Measurements from ENCODE around the gene STARD3.

GRCh38 chr17:39675390-39676082, 38.6 kb downstream of the STARD3 start:
- no peak for TF ChIP-seq CTCF (IDR thresholded peaks at IDR 0.05)
- no peak for TF ChIP-seq POLR2A (IDR thresholded peaks at IDR 0.05)

Data from right lobe of liver (tissue), 4 donors.